ENCODE measurements around the gene RYR1. TPM values are rescaled to one million over a fixed set of nuclear protein-coding genes. Genes with fewer than 3 reads are reported as not detected.
A peak's percentile ranks its signal among the peaks of the same experiment; 100 is the strongest.

The RYR1 gene
- polyA plus RNA-seq, 3 donors: 0.76 to 2.1 (median 2.1) TPM

DNA sequence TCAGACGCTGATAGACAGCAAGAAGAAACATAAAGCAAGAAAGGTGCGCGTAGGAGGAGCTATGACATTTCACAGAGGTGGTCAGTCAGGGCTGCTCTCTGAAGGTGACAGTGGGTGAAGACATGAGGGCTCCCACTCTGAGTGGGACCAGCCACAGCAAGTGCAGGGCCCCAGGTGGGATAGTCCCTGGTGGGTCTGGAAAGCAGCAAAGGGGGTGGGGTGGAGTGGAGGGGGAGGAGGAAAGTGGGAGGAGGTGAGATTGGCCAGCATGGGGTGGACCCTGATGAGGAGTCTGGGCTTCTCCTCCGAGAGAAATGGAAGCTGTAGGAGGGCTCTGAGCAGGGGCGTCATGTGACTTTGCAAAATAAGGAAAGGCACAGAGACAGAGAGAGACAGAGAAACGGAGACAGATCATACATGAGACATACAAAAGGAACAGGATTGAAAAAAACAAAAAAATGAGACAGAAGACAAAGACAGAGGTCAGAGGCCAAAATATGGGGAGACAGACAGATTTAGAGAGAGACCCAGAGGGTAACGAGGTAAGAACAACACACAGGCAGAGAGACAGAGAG is 181.6 kb downstream of the RYR1 start:
- Histone ChIP-seq H3K9me3 (replicated peaks in 1 of 2; ENCODE audit: control insufficient read depth in 1 of 2, insufficient read depth in 1 of 2, low read length in 2 of 2) (no peaks in the 10 kb centered on the region), H3K9ac (ENCODE audit: insufficient read depth, low read length, poor library complexity, severe bottlenecking) (no peak overlapping the region), H3K27me3 (ENCODE audit: control insufficient read depth in 2 of 2, insufficient read depth in 2 of 2, low read length in 2 of 2) (no peaks in the 10 kb centered on the region), H3K4me1 (ENCODE audit: control insufficient read depth in 1 of 2, insufficient read depth in 2 of 2, low read length in 2 of 2) (peaks cover 34 to 42% of the 10 kb centered on the region in 2 donors), H3K4me3 (replicated peaks in 1 of 3; ENCODE audit: low read depth in 2 of 3, low read length in 3 of 3) (no peak overlapping the region), H3K27ac (ENCODE audit: low read depth in 1 of 2, low read length in 2 of 2) (no peak overlapping the region), H4K20me1 (ENCODE audit: insufficient read depth, low read length) (no peaks in the 10 kb centered on the region), H3K4me2 (replicated peaks; ENCODE audit: extremely low read depth, low read length, poor library complexity, severe bottlenecking) (no peak overlapping the region), H3K36me3 (replicated peaks in 1 of 2; ENCODE audit: control insufficient read depth in 1 of 2, insufficient read depth in 2 of 2, low read length in 2 of 2) (peaks cover 27 to 33% of the 10 kb centered on the region in 2 donors), H3K79me2 (ENCODE audit: insufficient read depth, low read length) (peaks cover 50% of the 10 kb centered on the region), H2AFZ (ENCODE audit: insufficient read depth, low read depth, low read length, poor library complexity, severe bottlenecking) (no peak overlapping the region)
- H3K27ac Mint-ChIP-seq: peak overlapping the region in 4 of 7 donors; percentile 15 to 32 (median 20)
- TF ChIP-seq, protein P1, sequence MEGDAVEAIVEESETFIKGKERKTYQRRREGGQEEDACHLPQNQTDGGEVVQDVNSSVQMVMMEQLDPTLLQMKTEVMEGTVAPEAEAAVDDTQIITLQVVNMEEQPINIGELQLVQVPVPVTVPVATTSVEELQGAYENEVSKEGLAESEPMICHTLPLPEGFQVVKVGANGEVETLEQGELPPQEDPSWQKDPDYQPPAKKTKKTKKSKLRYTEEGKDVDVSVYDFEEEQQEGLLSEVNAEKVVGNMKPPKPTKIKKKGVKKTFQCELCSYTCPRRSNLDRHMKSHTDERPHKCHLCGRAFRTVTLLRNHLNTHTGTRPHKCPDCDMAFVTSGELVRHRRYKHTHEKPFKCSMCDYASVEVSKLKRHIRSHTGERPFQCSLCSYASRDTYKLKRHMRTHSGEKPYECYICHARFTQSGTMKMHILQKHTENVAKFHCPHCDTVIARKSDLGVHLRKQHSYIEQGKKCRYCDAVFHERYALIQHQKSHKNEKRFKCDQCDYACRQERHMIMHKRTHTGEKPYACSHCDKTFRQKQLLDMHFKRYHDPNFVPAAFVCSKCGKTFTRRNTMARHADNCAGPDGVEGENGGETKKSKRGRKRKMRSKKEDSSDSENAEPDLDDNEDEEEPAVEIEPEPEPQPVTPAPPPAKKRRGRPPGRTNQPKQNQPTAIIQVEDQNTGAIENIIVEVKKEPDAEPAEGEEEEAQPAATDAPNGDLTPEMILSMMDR (IDR thresholded peaks at IDR 0.05): no peak
- H3K4me3 Mint-ChIP-seq: peak overlapping the region in 1 of 2 donors; percentile 8
- peaks cover 0 to 2% (median 2%) of the 10 kb centered on the region in 3 donors for H3K27me3 Mint-ChIP-seq (ENCODE audit: low read depth in 3 of 3)
- intact Hi-C loops (cut with micrococcal nuclease): loop anchor here in 1 of 2 donors (5.0 kb wide), 2 partner anchors 198 to 298 kb away; partner anchors contain the start of genes KCNK6 and YIF1B
- H3K9me3 Mint-ChIP-seq: peaks cover 0 to 3% (median 0%) of the 10 kb centered on the region in 7 donors
- WGBS (ENCODE audit: insufficient coverage): 95% methylated on average over 6 of the region's 7 CpGs
- H3K4me1 Mint-ChIP-seq: peaks cover 28% of the 10 kb centered on the region
- DNase-seq: no peak
- peaks cover 20 to 42% of the 10 kb centered on the region in 2 donors for H3K36me3 Mint-ChIP-seq

GRCh38 chr19:38616265-38616664 is 182.8 kb downstream of the RYR1 start:
- Histone ChIP-seq H3K36me3 (replicated peaks in 1 of 2; ENCODE audit: control insufficient read depth in 1 of 2, insufficient read depth in 2 of 2, low read length in 2 of 2) (peaks cover 28 to 35% of the 10 kb centered on the region in 2 donors), H2AFZ (ENCODE audit: insufficient read depth, low read depth, low read length, poor library complexity, severe bottlenecking) (no peak overlapping the region), H3K4me1 (ENCODE audit: control insufficient read depth in 1 of 2, insufficient read depth in 2 of 2, low read length in 2 of 2) (peaks cover 35 to 44% of the 10 kb centered on the region in 2 donors), H3K4me2 (replicated peaks; ENCODE audit: extremely low read depth, low read length, poor library complexity, severe bottlenecking) (no peak overlapping the region), H3K27ac (ENCODE audit: low read depth in 1 of 2, low read length in 2 of 2) (peak overlapping the region in 1 of 2 donors; percentile 97), H3K9me3 (replicated peaks in 1 of 2; ENCODE audit: control insufficient read depth in 1 of 2, insufficient read depth in 1 of 2, low read length in 2 of 2) (no peaks in the 10 kb centered on the region), H3K9ac (ENCODE audit: insufficient read depth, low read length, poor library complexity, severe bottlenecking) (no peak overlapping the region), H4K20me1 (ENCODE audit: insufficient read depth, low read length) (no peaks in the 10 kb centered on the region), H3K79me2 (ENCODE audit: insufficient read depth, low read length) (peaks cover 62% of the 10 kb centered on the region), H3K4me3 (replicated peaks in 1 of 3; ENCODE audit: low read depth in 2 of 3, low read length in 3 of 3) (no peak overlapping the region), H3K27me3 (ENCODE audit: control insufficient read depth in 2 of 2, insufficient read depth in 2 of 2, low read length in 2 of 2) (no peaks in the 10 kb centered on the region)
- TF ChIP-seq, protein P1 (IDR thresholded peaks at IDR 0.05): no peak
- H3K9me3 Mint-ChIP-seq: no peaks in the 10 kb centered on the region
- peaks cover 31% of the 10 kb centered on the region for H3K4me1 Mint-ChIP-seq
- H3K27ac Mint-ChIP-seq: peak overlapping the region in 4 of 7 donors; percentile 9 to 97 (median 32)
- H3K36me3 Mint-ChIP-seq: peaks cover 19 to 44% of the 10 kb centered on the region in 2 donors
- intact Hi-C loops (cut with micrococcal nuclease): loop anchor here in 1 of 2 donors (5.0 kb wide), 2 partner anchors 199 to 299 kb away; partner anchors contain the start of genes KCNK6 and YIF1B
- 87% methylated on average over 4 of the region's 6 CpGs for WGBS (ENCODE audit: insufficient coverage)
- no peak overlapping the region for H3K4me3 Mint-ChIP-seq
- H3K27me3 Mint-ChIP-seq (ENCODE audit: low read depth in 3 of 3): peaks cover 0 to 2% (median 1%) of the 10 kb centered on the region in 3 donors
- DNase-seq: no peak
